Measurements from ENCODE around the gene PLCD3. TPM values are rescaled to one million over a fixed set of nuclear protein-coding genes. Genes with fewer than 3 reads are reported as not detected.

The PLCD3 gene
- total and polyA plus RNA-seq, 2 of the 8 experiments (the other 6 are each of a cell fraction or from before 2014, with no cell fraction given) = 26.5 to 48.1 TPM

DNA sequence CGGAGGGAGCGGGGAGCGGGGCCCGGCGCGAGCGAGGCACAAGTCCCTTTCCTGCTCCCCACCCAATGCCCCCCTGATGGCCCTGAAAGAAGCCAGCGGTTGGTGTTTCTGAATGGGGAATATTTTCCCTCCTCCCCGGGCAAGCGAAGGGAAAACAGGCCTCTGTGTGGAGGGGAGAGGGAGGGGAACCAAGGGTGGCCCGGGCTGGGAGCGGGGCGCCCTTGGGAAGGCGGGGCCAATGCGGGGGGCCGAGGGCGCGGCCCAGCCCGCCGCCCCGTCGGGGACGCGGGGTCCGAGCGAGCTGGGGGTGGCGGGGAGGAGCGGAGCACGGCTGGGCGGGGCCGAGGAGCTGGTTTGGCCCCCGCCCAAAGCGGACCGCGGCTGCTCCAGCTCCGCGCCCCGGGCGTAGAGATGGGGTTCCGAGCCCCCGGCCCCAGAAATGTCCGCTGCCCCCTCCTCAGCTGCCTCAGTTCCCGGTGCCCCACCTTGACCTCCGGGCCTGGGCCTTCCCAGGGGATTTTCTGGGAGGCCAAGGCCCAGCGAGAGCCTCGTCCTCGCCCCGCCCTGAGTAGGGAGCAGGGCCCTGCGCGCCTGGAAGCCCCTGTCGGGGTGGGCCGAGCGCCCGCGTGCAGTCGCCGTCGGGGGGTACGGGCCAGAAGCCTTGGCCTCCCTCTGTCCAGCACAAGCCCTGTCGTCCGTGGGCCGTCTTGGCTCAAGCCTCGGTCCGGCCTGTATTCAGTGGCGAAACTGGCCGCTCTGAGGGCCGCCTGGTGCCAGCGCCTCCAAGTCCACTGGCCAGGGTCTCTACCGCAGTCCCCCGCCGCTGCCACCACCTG is 12.1 kb upstream of the PLCD3 start:
- Histone ChIP-seq H3K79me1 (ENCODE audit: low read depth, low read length) (no peaks in the 10 kb centered on the region), H2AK5ac (ENCODE audit: low read depth, low read length) (peak overlapping the region; percentile 99; the same call in 1 of the 2 replicates), H3K14ac (ENCODE audit: insufficient read length) (no peak overlapping the region), H3K56ac (replicated peaks; ENCODE audit: insufficient read length, low read depth, low read length) (peak overlapping the region; percentile 10), H3K4me2 (ENCODE audit: insufficient read depth in 1 of 2, low read depth in 2 of 2, low read length in 2 of 2) (peak overlapping the region; percentile 81), H3K27ac (ENCODE audit: low read depth, low read length) (no peak overlapping the region), H3K18ac (ENCODE audit: extremely low read depth, low read length) (peak overlapping the region; percentile 78), H3K36me3 (ENCODE audit: control insufficient read depth in 2 of 4, insufficient read depth in 4 of 4, low read length in 3 of 4) (no peaks in the 10 kb centered on the region), H2AFZ (ENCODE audit: low read length) (no peak overlapping the region), H4K91ac (replicated peaks; ENCODE audit: insufficient read length, low read length) (peak overlapping the region; percentile 61), H3K79me2 (ENCODE audit: control insufficient read depth in 1 of 2, insufficient read depth in 2 of 2, low read length in 2 of 2) (peaks cover 0 to under 1% of the 10 kb centered on the region in 2 experiments; a peak in 1 of 4 replicates), H3K9ac (replicated peaks in 1 of 4; ENCODE audit: extremely low read depth in 1 of 4, low read depth in 3 of 4, low read length in 3 of 4) (no peak overlapping the region; a peak in 1 of 7 replicates), H3K9me3 (ENCODE audit: insufficient read depth in 2 of 2, low read depth in 1 of 2, low read length in 1 of 2) (no peaks in the 10 kb centered on the region), H3K4me1 (replicated peaks in 1 of 4; ENCODE audit: control insufficient read depth in 3 of 4, insufficient read depth in 4 of 4, low read length in 3 of 4) (peaks cover 3 to 23% (median 19%) of the 10 kb centered on the region in 4 experiments), H2BK12ac (ENCODE audit: low read depth, low read length) (no peak overlapping the region), H4K8ac (ENCODE audit: extremely low read depth, insufficient read depth, low read length) (peak overlapping the region; percentile 81), H3K4ac (replicated peaks; ENCODE audit: insufficient read length, low read depth, low read length) (peak overlapping the region; percentile 41), H3K27me3 (replicated peaks in 1 of 4; ENCODE audit: control insufficient read depth in 3 of 4, extremely low read depth in 1 of 4, insufficient read depth in 3 of 4, low read length in 3 of 4) (no peaks in the 10 kb centered on the region), H2BK20ac (ENCODE audit: low read length) (no peak overlapping the region), H3K23ac (ENCODE audit: insufficient read length) (no peak overlapping the region), H4K20me1 (replicated peaks in 1 of 2; ENCODE audit: control insufficient read depth in 1 of 2, insufficient read depth in 2 of 2, low read length in 2 of 2) (no peaks in the 10 kb centered on the region), H2BK15ac (ENCODE audit: low read length) (peak overlapping the region; percentile 95; the same call in 1 of the 2 replicates), H2BK120ac (replicated peaks; ENCODE audit: low read depth, low read length) (no peak overlapping the region), H3K23me2 (ENCODE audit: low read depth, low read length) (peaks cover 16% of the 10 kb centered on the region; the same call in 1 of the 2 replicates), H3K4me3 (ENCODE audit: extremely low read depth in 1 of 4, insufficient read depth in 2 of 4, low read depth in 3 of 4, low read length in 4 of 4) (peak overlapping the region; percentile 34 to 69 (median 52)), H4K5ac (ENCODE audit: insufficient read length, low read depth, low read length) (peak overlapping the region; percentile 55), H2BK5ac (ENCODE audit: low read depth, low read length) (peak overlapping the region; percentile 47; the same call in 1 of the 2 replicates)
- CTCF ChIA-PET (ENCODE audit: partially characterized antibody) = interaction anchor here (0.5 to 9.4 kb wide), 10 partner anchors 10 to 848 kb away, joined by 3 to 187 read pairs (median 4); partner anchors contain the start of gene ACBD4
- 0 out of 4 replicates have a peak, but pooled peaks of 1 of the 2 experiments have one; percentile 10 for TF ChIP-seq SIN3A (conservative IDR thresholded peaks at IDR 0.05 in 1 of 2, IDR thresholded peaks at IDR 0.05 in 1 of 2; ENCODE audit: low read depth in 1 of 2, low read length in 2 of 2)
- TF ChIP-seq SIRT6 (IDR thresholded peaks at IDR 0.05; ENCODE audit: low read length) = no peak
- TF ChIP-seq HDAC2 (IDR thresholded peaks at IDR 0.05; ENCODE audit: borderline replicate concordance in 1 of 2, low read depth in 2 of 2, low read length in 2 of 2) = 0 out of 4 replicates have a peak, but pooled peaks of 1 of the 2 experiments have one; percentile 41
- peak; percentile 36; the same call in 1 of the 2 replicates for TF ChIP-seq RBBP5 (IDR thresholded peaks at IDR 0.05; ENCODE audit: borderline replicate concordance, low read depth, low read length)
- TF ChIP-seq POLR2A (IDR thresholded peaks at IDR 0.05; ENCODE audit: control extremely low read depth in 1 of 2, low read depth in 2 of 2, low read length in 2 of 2) = peak in 1 of 2 experiments; percentile 34; a peak in 1 of 3 replicates
- TF ChIP-seq ZNF274 (IDR thresholded peaks at IDR 0.05; ENCODE audit: borderline replicate concordance, extremely low read depth, low read length) = no peak
- no peak for TF ChIP-seq TAF7 (optimal IDR thresholded peaks at IDR 0.05; ENCODE audit: borderline replicate concordance, low read depth, low read length)
- TF ChIP-seq KDM4A (IDR thresholded peaks at IDR 0.05; ENCODE audit: low read depth, low read length, severe bottlenecking) = peak; percentile 68
- TF ChIP-seq ASH2L (IDR thresholded peaks at IDR 0.05; ENCODE audit: low read length) = peak; percentile 69
- POLR2A ChIA-PET (ENCODE audit: partially characterized antibody) = interaction anchor here (1.5 to 20.3 kb wide), 3 partner anchors 9 to 23 kb away, joined by 4 to 1076 read pairs (median 185); partner anchors contain the start of genes ACBD4, HEXIM2 and PLCD3
- FAIRE-seq (no peak), DNase-seq (ENCODE audit: low read depth in 1 of 2, low spot score in 2 of 2) (peak in 1 of 2 experiments; percentile 83)
- 25% methylated on average over 28 of the region's 71 CpGs; no CpG with 5 or more reads in 1 of the 2 experiments for WGBS, 2 experiments (ENCODE audit: extremely low coverage in 1 of 2, insufficient coverage in 1 of 2, insufficient read length in 1 of 2, insufficient replicate concordance in 2 of 2, low coverage in 1 of 2, low lambda C conversion rate in 2 of 2, missing lambda C conversion rate in 1 of 2)
